GM12865 (cell line): ENCODE measurements around the gene MPST.

ENCODE experiments used
- DNase-seq: peaks from one replicate; pipeline ENCODE4 v3.0.0; 2010; ENCODE audit warnings: low read depth
- H3K4me3 ChIP-seq: 2 replicates; pipeline ENCODE4 v1.5.1; 2011; ENCODE audit warnings: mild to moderate bottlenecking, low read depth, low read length, control low read depth
- TF ChIP-seq, protein P1 (sequence below): IDR thresholded peaks from 2 replicates; pipeline ENCODE4 v1.5.1; 2011; ENCODE audit warnings: low read length, control low read depth, low read depth, inconsistent platforms; ENCODE audit not compliant: insufficient read depth; ENCODE audit errors: missing control alignments

The MPST gene

DNA sequence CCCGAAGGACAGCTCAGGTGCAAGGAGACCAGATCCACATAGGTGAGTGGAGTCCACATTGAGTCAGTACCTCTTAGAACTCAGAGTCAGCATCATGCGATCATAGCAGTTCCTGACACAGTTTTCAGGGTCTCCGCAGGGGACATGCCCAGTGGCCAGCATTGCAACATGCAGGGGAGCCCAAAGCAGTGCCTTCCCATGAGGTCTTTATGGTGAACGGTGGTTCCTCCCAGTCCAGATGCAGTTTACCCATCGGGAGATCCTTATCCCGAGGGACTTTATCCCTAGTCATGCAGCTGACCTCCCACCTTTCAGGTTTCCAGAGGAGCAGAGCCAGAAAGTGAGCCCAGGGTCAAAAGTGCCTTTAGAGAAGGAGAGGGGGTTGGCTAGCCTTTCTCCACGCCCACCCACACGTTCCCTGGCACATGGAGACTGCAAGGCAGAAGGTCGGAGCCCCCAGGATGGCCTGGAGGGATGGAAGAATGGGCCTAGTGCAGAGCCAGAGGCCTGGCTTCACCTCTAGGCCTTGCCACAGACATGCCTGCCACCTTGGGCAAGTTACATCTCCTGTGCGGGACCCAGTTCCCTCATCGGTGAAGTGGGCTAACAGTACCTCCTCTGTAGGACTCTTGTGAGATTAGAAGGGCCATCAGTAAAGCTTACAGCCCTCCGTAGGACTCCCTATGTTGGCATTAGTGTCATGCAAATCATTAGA is 38.4 kb downstream of the MPST start:
- DNase-seq, result no peak
- no peak overlapping the region for H3K4me3 ChIP-seq
- TF ChIP-seq, protein P1, sequence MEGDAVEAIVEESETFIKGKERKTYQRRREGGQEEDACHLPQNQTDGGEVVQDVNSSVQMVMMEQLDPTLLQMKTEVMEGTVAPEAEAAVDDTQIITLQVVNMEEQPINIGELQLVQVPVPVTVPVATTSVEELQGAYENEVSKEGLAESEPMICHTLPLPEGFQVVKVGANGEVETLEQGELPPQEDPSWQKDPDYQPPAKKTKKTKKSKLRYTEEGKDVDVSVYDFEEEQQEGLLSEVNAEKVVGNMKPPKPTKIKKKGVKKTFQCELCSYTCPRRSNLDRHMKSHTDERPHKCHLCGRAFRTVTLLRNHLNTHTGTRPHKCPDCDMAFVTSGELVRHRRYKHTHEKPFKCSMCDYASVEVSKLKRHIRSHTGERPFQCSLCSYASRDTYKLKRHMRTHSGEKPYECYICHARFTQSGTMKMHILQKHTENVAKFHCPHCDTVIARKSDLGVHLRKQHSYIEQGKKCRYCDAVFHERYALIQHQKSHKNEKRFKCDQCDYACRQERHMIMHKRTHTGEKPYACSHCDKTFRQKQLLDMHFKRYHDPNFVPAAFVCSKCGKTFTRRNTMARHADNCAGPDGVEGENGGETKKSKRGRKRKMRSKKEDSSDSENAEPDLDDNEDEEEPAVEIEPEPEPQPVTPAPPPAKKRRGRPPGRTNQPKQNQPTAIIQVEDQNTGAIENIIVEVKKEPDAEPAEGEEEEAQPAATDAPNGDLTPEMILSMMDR, result no peak

DNA sequence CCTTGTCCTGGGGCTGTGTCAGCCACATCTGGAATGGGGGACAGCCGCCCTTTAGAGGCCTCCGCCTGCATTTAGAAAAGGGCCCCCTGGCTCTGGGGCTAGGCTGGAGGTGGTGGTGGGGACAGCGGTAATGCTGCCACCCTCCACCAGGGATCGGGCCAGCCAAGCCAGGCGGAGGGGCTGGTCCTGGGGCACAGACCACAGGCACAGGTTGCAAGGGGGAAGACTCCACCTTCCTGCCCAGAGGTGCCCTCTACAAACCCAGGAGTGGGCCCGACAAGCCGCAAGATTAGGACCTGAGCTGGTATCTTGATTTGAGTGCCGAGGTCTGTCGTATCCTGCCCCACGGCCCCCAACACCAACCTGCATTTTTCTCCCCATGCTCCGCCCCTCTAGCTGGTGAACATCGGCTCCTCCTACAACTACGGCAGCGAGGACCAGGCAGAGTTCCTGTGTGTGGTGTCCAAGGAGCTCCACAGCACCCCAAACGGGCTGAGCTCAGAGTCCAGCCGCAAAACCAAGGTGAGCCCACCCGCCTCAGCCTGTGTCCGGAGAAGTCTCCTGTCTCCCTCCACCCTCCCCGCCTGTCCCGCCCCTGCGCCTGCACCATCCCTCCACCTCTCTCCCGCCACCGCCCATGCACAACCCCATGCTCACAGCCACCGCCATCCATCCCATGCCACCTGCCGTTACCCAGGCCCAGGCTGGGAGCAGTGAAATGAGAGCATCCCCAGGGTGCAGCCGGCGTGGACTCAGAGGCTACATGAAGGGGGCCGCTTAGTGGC is 39.6 kb downstream of the MPST start:
- no peak overlapping the region for H3K4me3 ChIP-seq
- DNase-seq, result no peak
- TF ChIP-seq, protein P1, result no peak

DNA sequence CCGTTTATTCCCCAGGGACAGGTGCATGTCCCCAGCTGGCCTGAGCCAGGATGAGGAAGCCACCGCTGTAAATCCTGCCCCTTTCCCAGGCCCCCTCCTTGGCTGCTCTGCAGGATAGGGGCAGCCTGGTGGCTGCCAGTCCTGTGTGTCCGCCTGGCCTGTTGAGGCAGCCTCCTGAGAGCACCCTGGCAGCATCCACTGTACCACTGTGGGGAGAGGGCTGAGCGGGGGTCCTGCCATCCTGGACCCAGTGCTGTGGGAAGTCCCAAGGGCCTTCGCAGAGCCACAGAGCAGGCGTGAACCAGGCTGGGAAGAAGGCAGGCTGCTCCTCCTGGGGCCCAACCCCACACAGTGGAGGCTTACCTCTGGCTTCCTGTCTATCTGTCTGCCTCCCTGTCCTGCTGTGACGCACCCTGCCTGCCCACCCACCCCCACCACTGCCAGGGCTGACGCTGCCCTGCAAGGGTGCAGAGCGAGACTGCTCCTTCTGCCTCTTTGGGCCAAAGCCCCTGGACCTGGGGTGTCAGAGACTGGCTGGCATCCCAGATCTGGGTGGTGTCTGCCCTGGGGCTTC is 40.4 kb downstream of the MPST start:
- TF ChIP-seq, protein P1, result no peak
- H3K4me3 ChIP-seq, result no peak overlapping the region
- no peak for DNase-seq

DNA sequence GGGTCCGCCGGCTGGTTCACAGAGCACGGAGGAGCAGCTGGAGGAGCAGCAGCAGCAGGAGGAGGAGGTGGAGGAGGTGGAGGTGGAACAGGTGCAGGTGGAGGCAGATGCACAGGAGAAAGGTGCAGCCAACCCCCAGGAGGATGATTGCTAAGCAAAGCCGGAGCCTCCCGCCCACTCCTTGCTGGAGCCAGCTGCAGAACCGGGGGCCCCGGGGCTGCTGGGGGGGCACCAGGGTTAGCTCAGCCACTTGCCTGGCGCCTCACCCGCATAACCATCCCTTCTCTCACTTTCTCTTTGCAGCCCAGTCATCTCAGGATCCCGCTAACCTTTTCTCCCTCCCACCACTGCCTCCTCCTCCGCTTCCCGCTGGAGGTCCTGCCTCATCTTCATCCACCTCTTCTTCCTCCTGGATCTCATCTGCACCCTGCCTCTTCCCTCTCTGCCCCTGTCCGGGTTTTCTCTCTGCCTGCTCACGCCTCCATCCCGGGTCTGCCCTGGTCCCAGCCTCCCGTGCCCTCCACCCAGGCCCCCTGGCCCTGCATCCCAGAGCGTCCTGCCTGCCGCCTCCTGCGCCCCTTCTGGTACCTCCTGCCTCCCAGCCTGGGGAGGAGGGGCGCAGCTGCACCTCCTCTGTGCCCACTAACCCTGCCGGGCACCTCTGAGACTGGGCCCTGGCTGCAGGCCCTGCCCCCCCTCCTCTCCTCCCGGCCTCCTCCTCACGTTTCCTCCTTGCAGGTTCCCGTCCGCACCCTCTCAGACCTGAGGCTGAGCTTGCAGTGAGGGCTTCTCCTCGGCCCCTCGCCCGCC is 41.5 kb downstream of the MPST start:
- DNase-seq, result peak; percentile 61
- no peak overlapping the region for H3K4me3 ChIP-seq
- TF ChIP-seq, protein P1, result no peak

DNA sequence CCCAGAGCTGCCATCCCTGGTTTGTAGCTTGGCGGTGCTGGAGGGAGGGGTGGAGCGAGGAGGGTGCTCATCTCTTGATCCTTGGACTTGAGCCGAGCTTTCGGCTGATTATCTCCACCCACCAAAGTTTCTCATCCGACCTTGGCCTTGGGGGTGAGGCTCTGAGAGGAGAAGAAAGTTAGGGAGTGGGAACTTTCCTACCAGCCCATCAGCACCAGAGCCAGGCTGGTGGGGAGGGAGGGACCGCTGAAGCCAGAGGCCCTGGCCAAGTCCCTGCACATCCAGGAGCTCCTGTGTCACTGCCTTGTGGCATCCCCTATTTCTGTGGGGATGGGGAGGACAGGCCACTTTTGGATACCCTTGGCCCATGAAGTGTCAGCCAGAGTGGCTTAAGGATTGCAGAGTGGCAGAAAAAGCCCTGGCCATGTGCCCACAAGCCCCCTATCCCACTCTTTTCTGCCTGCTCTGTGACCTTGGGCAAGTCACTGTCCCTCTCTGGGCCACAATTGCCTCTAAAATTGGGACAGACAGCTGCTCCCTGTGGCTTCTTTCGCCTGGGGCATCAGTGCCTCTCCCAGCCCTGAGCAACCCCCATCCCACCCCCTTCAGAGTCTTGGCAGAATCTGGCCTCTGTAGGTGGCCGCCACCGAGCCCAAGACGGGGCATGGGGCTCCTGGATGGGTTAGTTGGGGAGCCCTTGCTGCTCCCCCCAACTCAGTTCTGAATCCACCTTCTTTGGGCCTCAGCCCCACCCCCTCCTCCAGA is 42.3 kb downstream of the MPST start:
- TF ChIP-seq, protein P1, result no peak
- H3K4me3 ChIP-seq, result no peak overlapping the region
- DNase-seq, result no peak

DNA sequence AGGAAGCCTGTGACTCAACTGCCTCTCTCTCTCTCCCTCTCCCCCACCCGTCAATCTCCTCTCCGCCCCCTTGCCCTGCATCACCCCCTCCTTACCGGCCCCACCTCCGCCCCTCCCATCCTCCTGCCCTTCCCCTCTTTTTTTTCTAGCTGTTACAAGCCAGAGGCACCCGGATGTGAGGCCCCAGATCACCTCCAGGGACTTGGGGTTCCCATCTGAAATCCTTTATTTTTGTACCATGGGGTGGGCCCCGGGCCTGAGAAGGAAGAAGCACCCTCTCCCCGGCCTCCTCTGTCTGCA is 42.8 kb downstream of the MPST start:
- no peak overlapping the region for H3K4me3 ChIP-seq
- TF ChIP-seq, protein P1, result no peak
- no peak for DNase-seq
